GM18907 (cell line): ENCODE measurements around the gene VSTM4.
A peak's percentile ranks its signal among the peaks of the same experiment; 100 is the strongest.

ENCODE experiments used
- ATAC-seq: cut with Tn5 transposase; IDR thresholded peaks from one replicate; pipeline ENCODE4 v1.9.1; 2021; ENCODE audit warnings: mild to moderate bottlenecking, moderate library complexity; ENCODE audit not compliant: unreplicated experiment

VSTM4 gene

GRCh38 chr10:49096890-49097445 is 18.4 kb downstream of the VSTM4 start:
- ATAC-seq, result no peak

- no peak for ATAC-seq
Measured at GRCh38 chr10:49094646-49095045, 20.7 kb downstream of the VSTM4 start.

DNA sequence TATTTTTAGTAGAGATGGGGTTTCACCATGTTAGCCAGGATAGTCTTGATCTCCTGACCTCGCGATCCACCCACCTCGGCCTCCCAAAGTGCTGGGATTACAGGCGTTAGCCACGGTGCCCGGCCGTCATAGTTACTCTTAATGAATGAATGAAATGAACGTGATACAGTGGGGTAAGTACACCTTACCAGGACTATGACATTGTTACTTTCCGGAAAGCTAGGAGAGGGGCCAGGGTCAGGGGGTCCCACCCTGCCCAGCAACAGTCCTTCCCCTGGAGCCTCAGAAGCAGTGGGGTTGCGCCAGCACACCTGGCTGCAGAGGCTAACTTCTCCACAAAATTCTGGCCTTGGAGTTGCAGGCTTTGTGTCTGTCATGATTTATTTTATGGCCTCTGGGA is 21.4 kb downstream of the VSTM4 start:
- ATAC-seq, result no peak

DNA sequence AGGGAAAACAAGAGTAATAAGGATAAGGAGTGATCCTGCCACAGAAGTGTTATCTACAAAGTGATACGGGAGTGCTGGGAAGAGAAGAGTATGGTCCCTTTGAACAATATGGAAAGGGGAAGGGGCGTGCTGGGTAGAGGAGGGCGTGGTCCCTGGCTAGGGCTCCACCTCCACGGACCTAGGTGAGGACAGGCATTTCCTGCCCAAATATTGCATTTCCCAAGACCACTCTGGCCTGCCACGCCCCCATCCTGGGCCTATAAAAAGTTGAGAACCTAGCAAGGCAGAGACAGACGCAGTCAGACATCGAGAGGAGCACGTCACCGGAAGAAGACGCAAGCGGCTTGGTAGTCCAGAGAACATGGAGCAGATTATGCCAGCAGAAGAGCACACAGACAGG is 22.8 kb downstream of the VSTM4 start:
- no peak for ATAC-seq

GRCh38 chr10:49091450-49092210 is 23.7 kb downstream of the VSTM4 start:
- no peak for ATAC-seq

DNA sequence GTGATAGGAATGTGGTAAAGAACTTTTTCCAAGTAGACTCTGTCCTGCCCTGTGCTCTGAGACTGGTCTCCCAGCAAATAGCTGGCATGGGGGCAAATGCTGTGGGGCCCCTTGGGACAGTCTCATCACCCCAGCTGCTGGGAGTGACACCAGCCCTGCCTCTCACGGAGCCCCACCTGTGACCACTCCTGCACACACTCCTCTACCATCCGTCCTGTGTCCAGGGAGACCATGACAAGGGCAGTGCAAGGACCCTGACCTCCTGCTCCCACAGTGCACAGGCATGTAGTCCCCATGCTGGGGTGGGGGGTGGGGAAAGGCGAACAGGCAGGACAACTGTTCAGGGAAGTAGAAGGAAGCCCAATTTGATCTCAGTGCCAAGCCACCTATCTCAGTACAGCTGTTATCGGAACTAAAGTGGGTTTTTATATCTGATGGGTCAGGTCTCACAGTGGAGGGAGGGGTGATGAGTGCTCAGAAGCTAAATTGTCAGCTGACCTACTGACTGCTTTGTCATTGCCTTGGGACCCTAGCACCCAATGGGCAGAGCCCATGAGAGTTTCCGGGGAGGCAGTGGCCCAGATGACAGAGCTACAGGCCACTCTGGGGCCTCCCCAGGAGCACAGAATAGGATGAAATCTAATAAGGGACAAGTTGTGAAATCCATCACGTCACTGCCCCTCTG is 24.5 kb downstream of the VSTM4 start:
- no peak for ATAC-seq

GRCh38 chr10:49090189-49090575 is 25.1 kb downstream of the VSTM4 start:
- no peak for ATAC-seq

DNA sequence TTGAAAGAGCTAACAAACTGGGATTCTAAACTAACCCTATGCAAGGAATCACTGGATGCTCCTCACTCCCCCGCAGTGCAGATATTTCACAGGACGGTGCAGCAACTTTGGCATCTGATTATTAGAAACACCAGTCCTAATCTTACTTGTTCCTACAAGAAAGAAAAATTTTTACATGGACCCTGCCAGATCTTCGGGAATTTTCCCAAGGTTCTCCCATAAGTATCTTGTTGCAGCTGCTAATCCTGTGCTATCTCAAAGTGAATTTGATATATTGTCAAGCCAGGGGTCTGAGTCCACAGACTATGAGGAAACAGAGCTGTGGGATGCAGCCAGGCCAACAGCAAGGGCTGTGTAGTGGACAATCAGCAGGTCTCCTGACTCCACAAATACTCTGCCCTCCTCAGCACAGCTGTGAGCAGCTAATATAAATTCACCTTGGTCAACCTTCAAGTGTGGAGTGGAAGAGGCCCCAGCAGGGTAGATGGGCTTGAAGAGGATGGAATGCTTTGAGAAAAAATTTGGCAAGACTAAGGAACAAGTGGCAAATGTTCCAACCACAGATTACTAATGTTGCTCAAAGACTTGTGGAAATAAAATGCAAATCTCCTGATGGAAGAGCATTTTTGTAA is 25.6 kb downstream of the VSTM4 start:
- ATAC-seq, result no peak

DNA sequence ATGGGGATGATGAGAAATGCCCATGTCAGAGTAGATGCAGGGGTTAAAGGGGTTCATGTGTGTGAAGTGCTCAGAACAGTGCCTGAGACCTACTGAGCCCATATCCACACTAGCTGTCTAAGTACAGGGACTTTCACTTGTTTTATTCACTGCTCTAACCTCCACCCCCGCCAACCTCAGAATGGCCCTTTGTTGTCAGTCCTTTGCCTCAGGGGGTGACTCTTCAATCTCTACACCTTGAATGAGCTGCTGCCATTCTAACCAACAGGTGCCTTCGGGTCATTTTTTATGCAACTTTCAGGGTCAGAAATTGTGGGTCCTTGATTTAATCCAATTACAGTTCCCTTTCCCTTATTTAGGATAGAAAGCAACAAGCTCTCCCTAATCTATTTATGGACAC is 26.2 kb downstream of the VSTM4 start:
- no peak for ATAC-seq

DNA sequence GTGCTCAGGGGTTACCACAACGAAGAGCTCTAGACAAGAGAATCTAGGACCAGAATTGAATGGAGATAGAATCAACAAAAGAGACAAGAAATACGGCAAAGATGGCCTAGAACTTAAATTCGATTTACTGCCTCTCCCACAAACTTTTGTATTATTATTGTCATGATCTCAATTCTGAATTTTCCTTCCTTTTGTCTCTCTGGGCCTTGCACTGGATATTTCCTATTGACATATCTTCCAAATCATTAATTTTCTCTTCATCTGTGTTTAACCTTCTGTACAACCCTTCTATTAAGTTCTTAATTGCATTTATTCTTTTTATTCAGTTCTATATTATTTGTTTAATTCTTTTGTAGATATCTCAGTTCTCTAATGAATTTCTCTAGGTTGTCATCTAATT is 28.4 kb downstream of the VSTM4 start:
- ATAC-seq, result no peak

GRCh38 chr10:49083261-49083660 is 32.1 kb downstream of the VSTM4 start:
- no peak for ATAC-seq

GRCh38 chr10:49082766-49083165 is 32.6 kb downstream of the VSTM4 start:
- ATAC-seq, result no peak

- ATAC-seq, result no peak
Measured at GRCh38 chr10:49081547-49082275, 33.6 kb downstream of the VSTM4 start.

- ATAC-seq, result no peak
Measured at GRCh38 chr10:49080965-49081364, 34.4 kb downstream of the VSTM4 start.

GRCh38 chr10:49080071-49080470 is 35.3 kb downstream of the VSTM4 start:
- ATAC-seq, result no peak

GRCh38 chr10:49079499-49079898 is 35.8 kb downstream of the VSTM4 start:
- ATAC-seq, result no peak

- ATAC-seq, result no peak
Measured at GRCh38 chr10:49079072-49079471, 36.2 kb downstream of the VSTM4 start.

GRCh38 chr10:49078433-49078832 is 36.9 kb downstream of the VSTM4 start:
- no peak for ATAC-seq

DNA sequence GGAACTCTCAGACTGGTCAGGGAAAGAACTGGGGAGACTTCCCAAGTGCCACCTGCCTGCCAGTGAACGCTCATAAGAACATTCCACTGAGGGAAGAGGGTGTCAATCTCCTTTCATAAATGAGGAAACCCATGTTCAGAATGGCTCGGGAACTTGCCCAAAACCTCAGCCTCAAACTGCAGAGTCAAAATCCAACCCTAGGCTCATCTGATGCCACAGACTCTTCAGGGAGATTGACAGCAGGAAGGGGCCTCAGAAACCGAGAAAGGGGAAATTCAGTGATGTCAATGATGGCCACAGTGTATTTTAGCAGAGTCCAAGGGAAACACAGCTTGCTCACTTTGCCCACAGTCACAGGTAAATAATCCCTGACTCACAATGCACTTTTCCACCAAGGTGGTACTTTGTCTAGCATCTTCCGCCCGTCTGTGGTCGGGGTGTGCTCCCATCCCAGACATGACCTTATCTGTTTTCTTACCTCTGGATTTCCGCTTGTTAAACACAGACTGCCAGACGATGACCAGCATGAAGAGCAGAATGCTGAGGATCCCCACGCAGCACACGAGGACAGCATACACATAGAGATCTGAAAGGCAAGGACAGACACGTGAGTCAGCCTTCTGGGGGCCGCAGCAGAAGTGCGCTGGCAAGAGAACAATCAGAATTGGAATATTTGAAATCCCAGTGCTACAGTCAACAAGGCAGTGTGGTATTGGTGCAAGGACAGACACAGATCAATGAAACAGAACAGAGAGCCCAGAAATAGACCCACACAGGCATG is 38.4 kb downstream of the VSTM4 start:
- ATAC-seq, result peak; percentile 85

- peak; percentile 25 for ATAC-seq
Measured at GRCh38 chr10:49076319-49076718, 39.0 kb downstream of the VSTM4 start.
